Endothelial cell of umbilical vein (primary cell): ENCODE measurements around the gene CYFIP2. TPM values are rescaled to one million over a fixed set of nuclear protein-coding genes. Genes with fewer than 3 reads are reported as not detected.

Experiments
- BruUV-seq: library from RNA; stranded (reverse); fragments of 400-500 nt; replicated peaks from 2 replicates; lab custom pipeline; 2021; lab: Mats Ljungman, UMichigan
- CTCF ChIA-PET: fragments of 300-600, 350-600 bp; sonication (Branson Sonifier 250); formaldehyde crosslinking; loops from one replicate; lab custom pipeline; 2021; ENCODE audit warnings: antibody characterized with exemption, inconsistent platforms; lab: Charles Lee
- POLR2A ChIA-PET: fragments of 300-600, 350-600 bp; sonication (Branson Sonifier 250); formaldehyde crosslinking; loops from one replicate; lab custom pipeline; 2021; ENCODE audit warnings: antibody characterized with exemption, inconsistent platforms; lab: Charles Lee
- DNase-seq: peaks from one replicate; pipeline ENCODE4 v3.0.0-alpha.2; 2011; ENCODE audit warnings: low read depth, low spot score
- FAIRE-seq: peaks from 2 replicates; lab custom pipeline; 2011; peaks lifted over from hg19 to GRCh38; lab: Jason Lieb, UNC
- H2AFZ ChIP-seq: 2 replicates; pipeline ENCODE4 v1.6.0; 2012; ENCODE audit warnings: low read depth, low read length, control low read depth, inconsistent platforms
- H3K27ac ChIP-seq: 2 replicates; pipeline ENCODE4 v1.5.1; 2011; ENCODE audit warnings: low read depth, mild to moderate bottlenecking, control low read depth, low read length, moderate library complexity; ENCODE audit not compliant: insufficient read depth
- H3K27me3 ChIP-seq, 2 experiments: 2 replicates each; pipeline versions ENCODE4 v1.6.0 to v1.6.1; 2011; ENCODE audit warnings: low read length in 2 of 2, mixed read lengths in 1 of 2; ENCODE audit not compliant: control insufficient read depth in 2 of 2, insufficient read depth in 2 of 2
- H3K36me3 ChIP-seq, 2 experiments: 2 replicates in 1 of 2; 3 replicates in 1 of 2; pipeline ENCODE4 v1.5.1; 2011; ENCODE audit warnings: low read length in 2 of 2, mild to moderate bottlenecking in 1 of 2, moderate library complexity in 1 of 2; ENCODE audit not compliant: control insufficient read depth in 2 of 2, insufficient read depth in 2 of 2; ENCODE audit errors: extremely low read depth in 1 of 2
- H3K4me1 ChIP-seq: 3 replicates; pipeline ENCODE4 v1.5.1; 2011; ENCODE audit warnings: mild to moderate bottlenecking, low read length; ENCODE audit not compliant: control insufficient read depth, insufficient read depth; ENCODE audit errors: extremely low read depth
- H3K4me2 ChIP-seq: 2 replicates; pipeline ENCODE4 v1.6.1; 2011; ENCODE audit warnings: low read length, control low read depth, mixed read lengths; ENCODE audit not compliant: insufficient read depth
- H3K4me3 ChIP-seq, 3 experiments: fragments of 200-600 bp in 1 of 3; sonication (generic), shearing (Covaris generic) in 1 of 3; replicated peaks in 1 of 3; 2 replicates each; pipeline ENCODE4 v1.5.1; 2011 to 2016; ENCODE audit warnings: control low read depth in 3 of 3, low read length in 3 of 3, mild to moderate bottlenecking in 2 of 3, inconsistent platforms in 1 of 3, low read depth in 1 of 3, moderate library complexity in 1 of 3; ENCODE audit not compliant: insufficient read depth in 1 of 3
- H3K79me2 ChIP-seq: 2 replicates; pipeline ENCODE4 v1.6.0; 2012; ENCODE audit warnings: low read length, inconsistent platforms; ENCODE audit not compliant: control insufficient read depth, insufficient read depth
- H3K9ac ChIP-seq: replicated peaks from 2 replicates; pipeline ENCODE3; 2011; ENCODE audit warnings: low read length, control low read depth; ENCODE audit not compliant: insufficient read depth; ENCODE audit errors: extremely low read depth
- H3K9me1 ChIP-seq: replicated peaks from 3 replicates; pipeline ENCODE4 v1.6.0; 2011; ENCODE audit warnings: mild to moderate bottlenecking, low read length; ENCODE audit not compliant: control insufficient read depth, insufficient read depth; ENCODE audit errors: extremely low read depth
- H3K9me3 ChIP-seq: replicated peaks from 2 replicates; pipeline ENCODE4 v1.5.1; 2012; ENCODE audit warnings: low read length, inconsistent platforms; ENCODE audit not compliant: control insufficient read depth, insufficient read depth
- H4K20me1 ChIP-seq: replicated peaks from 2 replicates; pipeline ENCODE3; 2011; ENCODE audit warnings: mild to moderate bottlenecking, low read length; ENCODE audit not compliant: control insufficient read depth, insufficient read depth; ENCODE audit errors: extremely low read depth
- CTCF ChIP-seq, 2 donors: IDR thresholded peaks; 1 replicate in 1 of 2; 2 replicates in 1 of 2; pipeline ENCODE4 v1.5.1; 2011; ENCODE audit warnings: low read length in 2 of 2, mild to moderate bottlenecking in 2 of 2, moderate library complexity in 2 of 2, control low read depth in 1 of 2, inconsistent platforms in 1 of 2, low read depth in 1 of 2; ENCODE audit not compliant: insufficient read depth in 1 of 2; ENCODE audit errors: extremely low read depth in 1 of 2
- EZH2 ChIP-seq: IDR thresholded peaks from 2 replicates; pipeline ENCODE4 v1.6.1; 2012; ENCODE audit warnings: borderline replicate concordance, low read depth, mild to moderate bottlenecking, moderate library complexity, low read length, inconsistent platforms; ENCODE audit not compliant: severe bottlenecking
- FOS ChIP-seq: IDR thresholded peaks from 2 replicates; pipeline ENCODE4 v1.6.1; 2011; ENCODE audit warnings: mild to moderate bottlenecking, low read length, moderate library complexity, borderline replicate concordance; ENCODE audit not compliant: insufficient read depth
- GATA2 ChIP-seq: IDR thresholded peaks from 2 replicates; pipeline ENCODE4 v1.7.0; 2011; ENCODE audit warnings: low read depth, mild to moderate bottlenecking, moderate library complexity, mixed read lengths, low read length; ENCODE audit not compliant: insufficient read length, insufficient read depth
- JUN ChIP-seq: IDR thresholded peaks from 2 replicates; pipeline ENCODE4 v1.6.1; 2011; ENCODE audit warnings: borderline replicate concordance, low read depth; ENCODE audit not compliant: insufficient read length, insufficient read depth
- MAX ChIP-seq: IDR thresholded peaks from 2 replicates; pipeline ENCODE4 v1.6.1; 2011; ENCODE audit not compliant: insufficient read depth, insufficient read length
- MYC ChIP-seq: IDR thresholded peaks from one replicate; pipeline ENCODE4 v1.6.1; 2011; ENCODE audit warnings: mild to moderate bottlenecking, low read depth, low read length
- POLR2A ChIP-seq: IDR thresholded peaks from 2 replicates; pipeline ENCODE4 v1.6.1; 2012; ENCODE audit warnings: low read depth, mild to moderate bottlenecking, control low read depth, low read length
- POLR2AphosphoS5 ChIP-seq: IDR thresholded peaks from 2 replicates; pipeline ENCODE4 v1.6.1; 2012; ENCODE audit warnings: low read depth, mild to moderate bottlenecking, control low read depth, low read length, moderate library complexity; ENCODE audit not compliant: insufficient read depth
- dilution Hi-C: fragments of 300-500 bp; cut with MboI; formaldehyde crosslinking; loops from one replicate; pipeline ENCODE4 v1.15.0; 2019; ENCODE audit warnings: low sequenced_read_pairs; ENCODE audit not compliant: extremely low pct_ligation_motif_present
- intact Hi-C: fragments of 100-400 bp; cut with micrococcal nuclease; formaldehyde crosslinking; loops from one replicate; pipeline ENCODE4 v1.10.0; 2022
- polyA plus RNA-seq, 4 experiments: library from polyadenylated mRNA; depleted of rRNA in 3 of 4; stranded (reverse) in 3 of 4; unstranded in 1 of 4; fragments of >200 nt; gene quantifications; 2 replicates each; pipeline versions ENCODE4 v1.2.1 to v1.2.3, GENCODE V29; 2011 to 2012; ENCODE audit warnings: missing spikeins in 1 of 4
- total RNA-seq: library from RNA; stranded (reverse); gene quantifications from 2 replicates; pipeline ENCODE4 v1.2.3, GENCODE V29; 2021

CYFIP2 gene
- total and polyA plus RNA-seq, 2 donors (not counting 3 experiments of a cell fraction or from before 2014, with no cell fraction given), result 9.2 to 22.4 TPM

- no TSS peak for BruUV-seq
- Histone ChIP-seq H3K79me2 (no peaks in the 10 kb centered on the region), H3K27ac (no peak overlapping the region), H4K20me1 (no peaks in the 10 kb centered on the region), H3K9me3 (no peaks in the 10 kb centered on the region), H3K9ac (no peak overlapping the region), H3K36me3 (no peaks in the 10 kb centered on the region), H3K4me3 (no peak overlapping the region), H3K4me2 (no peak overlapping the region), H3K9me1 (no peaks in the 10 kb centered on the region), H3K27me3 (no peaks in the 10 kb centered on the region), H3K4me1 (peaks cover 49% of the 10 kb centered on the region), H2AFZ (peak overlapping the region; percentile 79)
- DNase-seq, result no peak
- intact Hi-C loops, result no loop called here
- POLR2A ChIA-PET, result no interaction called here
- TF ChIP-seq MAX, result no peak
- no peak for TF ChIP-seq JUN
- no peak for TF ChIP-seq MYC
- TF ChIP-seq CTCF (IDR thresholded peaks at IDR 0.05; ENCODE audit: extremely low read depth in 1 of 2, insufficient read depth in 1 of 2, low read depth in 1 of 2, low read length in 2 of 2), result no peak
- no peak for TF ChIP-seq EZH2
- TF ChIP-seq FOS, result no peak
- no peak for TF ChIP-seq POLR2AphosphoS5
- TF ChIP-seq GATA2, result no peak
- no peak for TF ChIP-seq POLR2A
- FAIRE-seq, result no peak
- dilution Hi-C loops, result no loop called here
- CTCF ChIA-PET, result interaction anchor here (0.7 to 1.7 kb wide), 10 partner anchors 15 to 353 kb away, joined by 3 to 7 read pairs (median 4); partner anchors contain the start of gene LSM11
These were observed 124.2 kb downstream of the CYFIP2 start for GRCh38 chr5:157390133-157390532.
